Mucosa of gallbladder (tissue), 1 donor: ENCODE results near the gene LCLAT1. TPM values are rescaled to one million over a fixed set of nuclear protein-coding genes. Genes with fewer than 3 reads are reported as not detected.
A peak's percentile ranks its signal among the peaks of the same experiment; 100 is the strongest.

ENCODE experiments used
- DNase-seq: peaks from one replicate; pipeline ENCODE4 v3.0.0-alpha.2; 2020; ENCODE audit warnings: low spot score
- total RNA-seq: library from RNA; stranded (reverse); gene quantifications from one replicate; pipeline ENCODE4 v1.2.1, GENCODE V29; 2021
- donor health status: DM: no; HTN: no; CAD: no.

Gene LCLAT1
- total RNA-seq, 1 donor from 2014 or later, result 40.7 TPM

GRCh38 chr2:30670453-30670852 lies 223.4 kb downstream of the LCLAT1 start:
- no peak for DNase-seq

DNA sequence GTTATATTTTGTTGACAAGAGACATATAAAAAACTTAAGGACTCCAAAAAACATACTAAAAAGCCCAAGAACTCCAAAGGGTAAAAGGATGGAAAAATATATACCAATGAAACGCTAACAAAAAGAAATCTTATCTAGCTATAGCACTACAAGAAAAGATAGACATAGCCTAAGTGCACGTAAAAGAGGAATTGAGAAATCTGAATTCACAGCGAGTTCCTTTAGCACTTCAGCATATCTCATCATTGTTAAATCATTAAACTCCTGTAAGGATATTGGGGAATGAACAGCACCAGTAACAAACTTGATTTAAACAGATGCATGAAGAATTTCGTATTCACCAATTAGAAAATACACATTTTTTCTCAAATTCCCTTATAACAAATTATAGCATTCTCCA lies 226.1 kb downstream of the LCLAT1 start:
- DNase-seq, result no peak

GRCh38 chr2:30675758-30676157 lies 228.7 kb downstream of the LCLAT1 start:
- peak; percentile 5 for DNase-seq

DNA sequence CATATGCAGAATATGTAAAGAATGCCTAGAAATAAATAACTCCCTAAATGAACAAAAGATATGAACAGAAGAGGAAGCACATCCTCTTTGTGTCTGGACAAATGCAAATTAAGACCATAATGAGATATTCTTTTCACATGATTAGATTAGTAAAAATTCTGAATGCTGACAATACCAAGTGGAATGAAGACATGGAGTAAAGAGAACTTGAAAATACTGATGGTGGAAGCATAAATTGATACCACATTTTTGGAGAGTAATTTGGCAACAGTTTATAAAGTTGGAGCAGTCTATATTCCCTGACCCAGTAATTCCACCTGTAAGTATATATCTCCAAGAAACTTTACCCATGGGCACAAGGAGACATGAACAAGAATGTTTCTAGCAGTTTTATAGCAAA lies 230.2 kb downstream of the LCLAT1 start:
- DNase-seq, result no peak

GRCh38 chr2:30677861-30678385 lies 230.9 kb downstream of the LCLAT1 start:
- peak; percentile 2 for DNase-seq

- peak; percentile 7 for DNase-seq
Observed at GRCh38 chr2:30678410-30679137, 231.5 kb downstream of the LCLAT1 start.

DNA sequence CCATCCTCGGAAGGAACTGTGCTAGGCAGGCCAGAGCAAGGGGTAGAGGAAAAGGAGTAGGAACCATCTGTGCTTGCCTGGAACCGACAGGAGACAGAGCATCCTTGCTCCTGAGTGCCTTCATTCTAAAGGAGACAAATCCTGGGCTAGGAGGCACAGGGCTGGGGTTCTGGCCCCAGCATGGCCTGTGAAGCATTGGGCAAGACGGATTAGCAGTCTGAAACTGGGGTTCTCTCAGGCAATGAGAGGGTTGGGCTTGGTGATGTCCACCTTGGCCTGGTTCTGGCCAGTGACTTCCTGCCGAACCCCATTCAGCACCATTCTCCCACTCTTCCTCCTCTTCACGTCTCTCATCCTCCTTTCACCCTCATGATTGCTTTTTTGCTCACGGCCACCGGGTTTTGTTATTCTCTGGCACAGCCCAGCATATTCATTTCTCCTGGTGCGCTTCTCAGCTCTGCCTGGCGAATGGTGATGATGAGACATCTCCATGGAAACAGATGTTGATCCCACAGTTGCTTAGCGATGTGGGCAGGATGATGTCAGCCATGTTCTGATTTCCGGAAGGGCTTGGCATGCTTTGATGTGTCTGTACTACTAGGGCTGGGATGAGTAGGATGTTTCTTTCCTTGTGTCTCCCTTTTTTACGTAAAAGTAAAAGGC lies 232.5 kb downstream of the LCLAT1 start:
- peak; percentile 3 for DNase-seq

GRCh38 chr2:30680121-30680520 lies 233.1 kb downstream of the LCLAT1 start:
- DNase-seq, result peak; percentile 3

DNA sequence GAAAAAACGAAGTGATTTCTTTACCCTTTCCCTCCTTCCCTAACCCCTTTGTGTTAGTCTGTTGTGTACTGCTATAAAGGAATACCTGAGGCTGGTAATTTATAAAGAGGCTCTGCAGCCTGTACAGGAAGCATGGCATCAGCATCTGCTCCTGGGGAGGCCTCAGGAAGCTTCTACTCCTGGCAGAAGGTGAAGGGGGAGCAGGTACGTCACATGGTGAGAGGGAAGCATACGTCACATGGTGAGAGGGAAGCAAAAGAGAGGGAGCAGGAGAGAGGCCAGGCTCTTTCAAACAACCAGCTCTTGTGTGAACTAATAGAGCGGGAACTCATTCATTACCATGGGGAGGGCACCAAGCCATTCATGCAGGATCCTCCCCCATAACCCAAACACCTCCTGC lies 234.0 kb downstream of the LCLAT1 start:
- peak; percentile 2 for DNase-seq

- peak; percentile 8 for DNase-seq
Observed at GRCh38 chr2:30683236-30683956, 236.3 kb downstream of the LCLAT1 start.

DNA sequence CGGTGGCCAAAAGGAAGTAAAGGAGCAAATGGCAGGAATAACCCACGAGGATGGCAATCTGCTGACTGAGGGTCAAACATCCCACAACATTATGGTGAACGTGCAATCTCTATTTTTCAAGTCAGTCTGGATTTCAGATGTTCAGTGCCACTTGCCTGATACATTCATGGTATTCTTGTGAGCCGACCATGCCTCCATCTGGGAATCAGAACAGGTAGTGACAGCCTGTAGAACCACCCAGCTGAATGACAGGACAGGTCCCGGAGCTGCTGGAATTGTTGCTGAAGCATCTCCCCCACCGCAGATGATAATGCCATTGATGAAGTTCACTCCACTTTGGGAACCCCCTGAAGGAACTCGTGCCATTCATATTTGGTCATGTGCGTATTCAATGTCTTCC lies 237.0 kb downstream of the LCLAT1 start:
- DNase-seq, result peak; percentile 1

DNA sequence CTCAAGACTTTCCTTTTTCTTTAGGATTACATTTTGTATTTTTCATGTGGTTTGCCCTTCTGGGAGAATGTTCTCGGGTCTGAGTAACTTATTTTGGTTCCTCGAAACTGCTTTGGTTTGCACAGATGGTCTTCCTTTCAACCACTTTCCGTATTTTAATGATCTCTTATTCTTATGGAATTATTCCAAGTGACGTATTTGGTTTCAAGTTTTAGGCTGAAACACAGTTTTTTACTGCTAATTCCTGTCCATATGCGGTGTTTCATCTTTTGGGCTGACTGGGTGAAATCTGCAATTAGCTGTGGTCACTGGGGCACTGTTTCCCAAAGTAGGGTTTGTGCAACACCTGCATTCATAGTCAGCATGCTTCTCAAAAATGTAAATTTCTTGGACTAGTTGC lies 237.5 kb downstream of the LCLAT1 start:
- DNase-seq, result peak; percentile 0

DNA sequence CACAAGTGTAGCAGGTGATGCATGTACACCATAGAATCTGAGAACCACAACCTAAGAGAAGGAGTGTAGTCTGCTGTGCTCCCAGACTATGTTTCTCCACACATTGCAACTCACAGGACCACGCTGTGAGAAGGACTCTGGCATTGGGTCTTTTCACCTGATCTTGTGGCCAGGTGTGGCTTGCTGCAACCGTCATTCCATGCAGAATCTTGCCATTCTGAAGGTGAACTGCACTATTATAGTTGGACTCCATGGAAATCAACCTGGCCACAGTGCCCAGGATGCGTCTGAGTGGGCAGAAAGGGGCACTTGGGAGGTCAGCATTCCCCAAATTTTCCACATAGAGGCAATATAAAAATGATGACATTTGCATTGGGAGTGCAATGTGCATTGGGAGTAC lies 237.9 kb downstream of the LCLAT1 start:
- DNase-seq, result peak; percentile 6

- peak; percentile 6 for DNase-seq
Observed at GRCh38 chr2:30686000-30686399, 239.0 kb downstream of the LCLAT1 start.

- peak; percentile 8 for DNase-seq
Observed at GRCh38 chr2:30686669-30687068, 239.6 kb downstream of the LCLAT1 start.

DNA sequence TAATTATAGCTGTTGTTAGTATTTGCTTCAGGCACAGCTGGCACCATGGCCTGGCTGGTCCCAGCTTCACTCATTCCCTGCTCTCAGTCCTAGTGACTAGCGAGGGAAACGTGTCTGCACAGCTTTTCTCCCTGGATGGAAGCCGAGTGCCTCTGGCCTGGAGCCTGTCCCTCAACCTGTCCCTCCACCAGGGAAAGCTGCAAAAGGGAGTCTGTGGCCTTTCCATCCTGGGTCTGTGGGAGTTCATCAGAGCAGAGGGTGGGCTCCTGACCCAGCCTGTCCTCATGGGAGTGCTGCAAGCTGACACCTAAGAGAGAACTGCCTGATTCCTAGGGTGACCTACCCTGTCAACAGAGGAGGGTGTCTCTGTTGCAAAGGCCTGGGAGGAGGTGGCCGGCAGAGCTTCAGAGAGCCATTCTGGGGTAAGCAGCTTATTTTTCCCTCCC lies 241.9 kb downstream of the LCLAT1 start:
- peak; percentile 4 for DNase-seq

GRCh38 chr2:30689496-30690125 lies 242.6 kb downstream of the LCLAT1 start:
- DNase-seq, result peak; percentile 8

DNA sequence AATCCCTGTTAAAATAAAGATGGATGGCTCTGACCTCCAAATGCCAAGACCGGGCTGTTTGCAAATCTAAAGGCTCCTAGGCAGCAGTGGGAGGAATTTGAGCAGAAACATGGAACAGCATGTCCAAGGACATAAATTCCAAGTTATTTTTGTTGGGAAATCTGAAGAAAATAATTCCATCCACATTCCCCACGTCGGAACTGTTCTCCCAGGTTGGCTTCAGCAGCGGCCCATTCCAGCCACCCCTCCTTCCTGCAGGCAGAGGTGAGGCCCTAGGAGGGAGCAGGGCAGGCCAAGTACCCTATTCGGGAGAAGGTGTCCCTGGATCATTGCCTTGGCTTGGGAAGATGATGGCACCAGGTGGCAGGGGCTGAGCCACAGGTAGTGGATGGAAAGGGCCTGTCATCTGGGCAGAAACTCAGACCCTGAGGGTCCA lies 243.1 kb downstream of the LCLAT1 start:
- DNase-seq, result peak; percentile 11

DNA sequence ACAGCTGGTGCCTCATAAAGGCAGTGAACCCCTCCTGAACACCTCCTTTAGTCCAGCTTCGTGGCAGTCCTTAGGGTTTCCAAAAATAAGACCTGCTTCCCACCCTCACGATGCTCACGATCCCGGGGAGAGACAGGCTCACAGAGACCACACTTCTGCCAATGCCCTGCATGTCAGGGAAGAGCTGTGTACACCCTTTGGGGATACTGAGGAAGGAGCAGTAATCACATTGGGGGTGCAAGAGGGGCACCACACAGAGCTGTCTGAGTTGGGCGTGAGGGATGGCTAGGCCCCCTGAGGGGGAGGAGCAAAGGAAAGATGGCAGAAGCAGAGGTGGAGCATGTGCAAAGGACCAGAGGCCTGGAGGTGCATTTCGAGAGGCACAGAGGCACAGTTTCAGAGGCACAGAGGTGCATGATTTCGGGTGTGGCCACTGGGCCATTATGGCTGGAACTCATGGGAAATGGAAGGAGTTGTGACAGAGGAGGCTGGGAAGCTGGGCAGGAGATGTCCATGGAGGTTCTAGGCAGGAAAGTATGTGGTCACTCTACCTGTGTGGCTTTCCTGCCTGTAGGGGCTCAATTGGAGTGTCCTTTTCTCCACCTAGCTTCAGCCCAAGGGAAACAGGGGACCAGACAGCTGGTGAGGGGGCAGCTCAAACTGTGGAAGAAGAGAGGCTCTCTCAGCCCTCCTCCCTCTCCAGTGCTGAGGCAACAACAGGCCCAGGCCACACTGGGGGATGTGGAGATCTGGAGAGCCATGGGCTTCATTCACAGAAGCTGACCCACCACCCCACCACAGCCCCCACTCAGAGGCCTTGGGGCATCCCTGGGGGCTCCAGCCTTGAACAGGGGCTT lies 244.3 kb downstream of the LCLAT1 start:
- peak; percentile 9 for DNase-seq

DNA sequence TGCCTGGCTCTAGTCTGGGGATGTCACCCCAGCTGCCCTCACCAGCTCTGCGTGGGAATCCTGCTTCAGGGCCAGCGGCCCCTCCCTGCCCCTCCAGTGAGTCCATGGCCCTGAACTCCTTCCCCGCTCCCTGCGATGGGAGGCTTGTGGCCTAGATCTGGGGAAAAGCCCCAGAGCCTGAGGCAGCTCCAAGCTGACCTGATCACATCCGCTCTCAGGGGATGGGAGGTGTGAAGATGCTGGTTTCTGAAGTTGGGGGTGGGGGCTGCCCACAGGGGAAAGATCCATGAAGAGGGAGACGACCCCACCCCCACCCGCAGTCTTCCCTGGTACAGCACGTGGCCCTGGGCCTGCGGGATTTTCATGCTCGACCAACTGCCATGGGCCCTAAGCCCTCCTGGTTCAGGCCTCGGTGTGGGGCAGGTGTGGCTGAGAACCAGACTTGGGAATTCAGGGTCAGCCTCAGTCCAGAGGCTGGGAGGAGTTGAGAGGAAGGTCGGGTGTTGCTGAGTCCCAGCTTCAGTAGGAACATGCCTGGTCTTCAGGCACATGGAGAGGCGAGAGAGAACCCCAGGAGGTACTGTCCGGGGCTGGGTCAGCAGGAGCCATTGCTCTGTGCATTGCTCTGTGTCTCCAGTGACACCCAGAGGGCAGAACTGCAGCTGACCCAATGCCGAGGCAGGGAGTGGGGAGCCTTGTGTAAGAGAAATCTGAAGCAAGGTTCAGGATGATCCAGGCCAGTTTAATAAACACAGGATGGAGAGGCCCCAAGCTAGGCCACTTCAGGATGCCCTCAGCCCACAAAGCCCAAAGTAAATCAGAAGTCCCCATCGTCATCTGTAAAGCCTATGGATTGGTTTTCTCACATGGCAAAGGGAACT lies 245.1 kb downstream of the LCLAT1 start:
- DNase-seq, result peak; percentile 9
